ENCODE results near the gene ZNF41. TPM values are rescaled to one million over a fixed set of nuclear protein-coding genes. Genes with fewer than 3 reads are reported as not detected.

Gene ZNF41
- total RNA-seq, 2 donors from 2014 or later, result 1.6 to 4.9 TPM

GRCh38 chrX:47458528-47458927, 24.5 kb downstream of the ZNF41 start:
- no peak overlapping the region for H3K4me3 ChIP-seq
- no peak for ATAC-seq
- DNase-seq, result no peak
- no peaks in the 10 kb centered on the region for H3K9me3 ChIP-seq
- no peak for TF ChIP-seq CTCF (IDR thresholded peaks at IDR 0.05)
- no peak for TF ChIP-seq POLR2A (IDR thresholded peaks at IDR 0.05)
- H3K4me1 ChIP-seq, result no peaks in the 10 kb centered on the region
- intact Hi-C loops (cut with DNase I), result no loop called here
- no peaks in the 10 kb centered on the region for H3K36me3 ChIP-seq (replicated peaks in 1 of 2; ENCODE audit: insufficient read depth in 1 of 2, low read depth in 2 of 2)
- H3K27me3 ChIP-seq, result no peaks in the 10 kb centered on the region
- 86 to 89% methylated on average over 6 of the region's 6 CpGs for WGBS, 2 donors
- no peak overlapping the region for H3K27ac ChIP-seq

- H3K27ac ChIP-seq, result no peak overlapping the region
- WGBS, 2 donors, result 93% methylated on average over 5 of the region's 6 CpGs; no CpG with 5 or more reads in 1 of the 2 donors
- no peaks in the 10 kb centered on the region for H3K36me3 ChIP-seq (replicated peaks in 1 of 2; ENCODE audit: insufficient read depth in 1 of 2, low read depth in 2 of 2)
- DNase-seq (no peak), ATAC-seq (no peak)
- intact Hi-C loops (cut with DNase I), result no loop called here
- TF ChIP-seq POLR2A (IDR thresholded peaks at IDR 0.05), result no peak
- no peaks in the 10 kb centered on the region for H3K9me3 ChIP-seq
- no peak overlapping the region for H3K4me3 ChIP-seq
- no peaks in the 10 kb centered on the region for H3K4me1 ChIP-seq
- H3K27me3 ChIP-seq, result no peaks in the 10 kb centered on the region
Observed at GRCh38 chrX:47456080-47456479, 26.9 kb downstream of the ZNF41 start.

- WGBS, 2 donors, result 84 to 100% methylated on average over 1 to 5 of the region's 8 CpGs
Observed at GRCh38 chrX:47452112-47452511, 30.9 kb downstream of the ZNF41 start.

GRCh38 chrX:47448165-47448806, 34.7 kb downstream of the ZNF41 start:
- intact Hi-C loops (cut with DNase I), result no loop called here
- no peak overlapping the region for H3K27ac ChIP-seq
- WGBS, 2 donors, result 97 to 100% methylated on average over 1 to 6 of the region's 6 CpGs
- TF ChIP-seq CTCF (IDR thresholded peaks at IDR 0.05) (no peak), POLR2A (IDR thresholded peaks at IDR 0.05) (no peak)
- no peak overlapping the region for H3K4me3 ChIP-seq
- no peaks in the 10 kb centered on the region for H3K27me3 ChIP-seq
- ATAC-seq, result no peak
- no peaks in the 10 kb centered on the region for H3K36me3 ChIP-seq (replicated peaks in 1 of 2; ENCODE audit: insufficient read depth in 1 of 2, low read depth in 2 of 2)
- no peaks in the 10 kb centered on the region for H3K9me3 ChIP-seq
- no peak for DNase-seq
- no peaks in the 10 kb centered on the region for H3K4me1 ChIP-seq

More at GRCh38 chrX:47452112-47452511, 30.9 kb downstream of the ZNF41 start:
- H3K27me3 ChIP-seq, result no peaks in the 10 kb centered on the region
- H3K4me1 ChIP-seq, result no peaks in the 10 kb centered on the region
- no peaks in the 10 kb centered on the region for H3K9me3 ChIP-seq
- H3K27ac ChIP-seq, result no peak overlapping the region
- intact Hi-C loops (cut with DNase I), result no loop called here
- no peak for ATAC-seq
- no peak for DNase-seq
- no peak overlapping the region for H3K4me3 ChIP-seq
- H3K36me3 ChIP-seq (replicated peaks in 1 of 2; ENCODE audit: insufficient read depth in 1 of 2, low read depth in 2 of 2), result no peaks in the 10 kb centered on the region
- TF ChIP-seq POLR2A (IDR thresholded peaks at IDR 0.05) (no peak), CTCF (IDR thresholded peaks at IDR 0.05) (no peak)

GRCh38 chrX:47447607-47448006, 35.4 kb downstream of the ZNF41 start:
- no peak overlapping the region for H3K4me3 ChIP-seq
- H3K27me3 ChIP-seq, result no peaks in the 10 kb centered on the region
- 95 to 99% methylated on average over 10 to 11 of the region's 11 CpGs for WGBS, 2 donors
- TF ChIP-seq POLR2A (IDR thresholded peaks at IDR 0.05) (no peak), CTCF (IDR thresholded peaks at IDR 0.05) (no peak)
- H3K27ac ChIP-seq, result no peak overlapping the region
- intact Hi-C loops (cut with DNase I), result no loop called here
- H3K4me1 ChIP-seq, result no peaks in the 10 kb centered on the region
- no peaks in the 10 kb centered on the region for H3K36me3 ChIP-seq (replicated peaks in 1 of 2; ENCODE audit: insufficient read depth in 1 of 2, low read depth in 2 of 2)
- no peaks in the 10 kb centered on the region for H3K9me3 ChIP-seq
- DNase-seq, result no peak
- ATAC-seq, result no peak
